ENCODE measurements around the gene DPYSL5.

GRCh38 chr2:26838121-26838906 lies 9.6 kb upstream of the DPYSL5 start:
- TF ChIP-seq PURB (CRISPR knock-in tag; IDR thresholded peaks at IDR 0.05; ENCODE audit: low read depth), result no peak
- no peak for TF ChIP-seq KDM1A (IDR thresholded peaks at IDR 0.05)
- no peak for TF ChIP-seq KLF13 (tag; IDR thresholded peaks at IDR 0.05; ENCODE audit: borderline replicate concordance, low read depth)
- no peak for TF ChIP-seq NFYB (IDR thresholded peaks at IDR 0.05; ENCODE audit: extremely low read depth, insufficient read length)
- no peak for TF ChIP-seq MAX (CRISPR knock-in tag; IDR thresholded peaks at IDR 0.05)
- no peak for TF ChIP-seq PKNOX1 (IDR thresholded peaks at IDR 0.05)
- no peak for TF ChIP-seq RBM25 (IDR thresholded peaks at IDR 0.05; ENCODE audit: low read depth, low read length, severe bottlenecking)
- no peak for TF ChIP-seq BRCA1 (IDR thresholded peaks at IDR 0.05)
- TF ChIP-seq BRCA1 (CRISPR knock-in tag; IDR thresholded peaks at IDR 0.05), result no peak

Data from K562 (cell line).